HG03196 (cell line): ENCODE results near the gene DAP.
"Not testable (repeated sequence)": the region's sequence is repeated elsewhere in the genome, so short reads cannot be mapped to it uniquely, and the experiment has no call there.

Experiments used
- ATAC-seq: cut with Tn5 transposase; IDR thresholded peaks from one replicate; pipeline ENCODE4 v1.9.1; 2021; ENCODE audit not compliant: unreplicated experiment

The DAP gene

GRCh38 chr5:10735569-10736276 is 25.3 kb downstream of the DAP start:
- ATAC-seq: peak; percentile 63

DNA sequence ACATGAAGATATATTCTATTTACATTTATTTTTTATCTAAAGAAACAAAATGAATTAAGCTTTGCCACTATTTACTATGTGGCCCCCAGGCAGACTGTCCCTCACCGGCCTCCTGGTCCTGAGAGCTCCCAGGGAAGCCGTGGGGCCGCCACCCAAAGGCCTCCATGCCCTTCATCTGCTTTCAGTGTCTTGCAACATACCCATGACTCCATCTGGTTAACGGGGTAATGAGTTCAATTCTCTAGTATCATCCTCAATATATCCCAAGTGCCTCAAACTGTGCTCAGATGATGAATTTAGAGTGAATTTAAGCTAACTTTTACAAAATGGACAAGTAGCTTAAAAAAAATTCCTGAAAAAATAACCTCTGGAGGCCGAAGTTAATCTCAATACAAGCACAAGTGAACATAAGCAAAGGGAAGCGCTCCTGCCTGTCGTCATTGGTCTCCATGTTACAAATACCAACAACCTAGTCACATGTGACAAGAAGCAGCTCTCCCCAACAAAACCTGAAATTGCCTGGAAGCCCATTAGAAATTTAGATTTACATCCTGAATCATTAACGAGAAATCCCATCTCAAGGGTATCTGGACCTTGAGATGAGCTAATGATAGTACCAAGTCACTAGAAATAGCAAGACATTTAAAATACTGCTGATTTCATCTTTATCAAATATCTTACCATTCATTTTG is 26.1 kb downstream of the DAP start:
- no peak for ATAC-seq

GRCh38 chr5:10734037-10734709 is 26.9 kb downstream of the DAP start:
- no peak for ATAC-seq

DNA sequence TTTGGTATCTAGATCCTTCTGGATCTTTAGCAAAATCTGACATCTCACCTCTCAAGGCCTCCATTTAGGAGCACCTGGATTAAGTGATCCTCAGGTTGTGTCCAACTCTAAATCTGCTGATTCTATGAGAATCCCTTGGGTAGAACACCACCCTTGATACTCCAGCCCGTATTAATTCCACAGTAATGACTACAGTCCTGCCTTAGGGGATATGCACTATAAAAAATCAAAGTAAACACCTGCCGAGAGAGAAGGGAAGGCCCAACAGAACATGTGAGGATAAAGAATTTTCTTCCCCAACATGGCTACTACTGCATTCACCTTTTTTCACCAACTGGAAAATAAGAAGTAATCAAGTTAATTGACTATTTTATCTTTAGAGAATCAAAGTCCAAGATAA is 27.6 kb downstream of the DAP start:
- no peak for ATAC-seq

GRCh38 chr5:10731913-10732312 is 29.1 kb downstream of the DAP start:
- no peak for ATAC-seq

- no peak for ATAC-seq
These were observed 31.0 kb downstream of the DAP start for GRCh38 chr5:10730043-10730351.

GRCh38 chr5:10729320-10730042 is 31.6 kb downstream of the DAP start:
- ATAC-seq: no peak

DNA sequence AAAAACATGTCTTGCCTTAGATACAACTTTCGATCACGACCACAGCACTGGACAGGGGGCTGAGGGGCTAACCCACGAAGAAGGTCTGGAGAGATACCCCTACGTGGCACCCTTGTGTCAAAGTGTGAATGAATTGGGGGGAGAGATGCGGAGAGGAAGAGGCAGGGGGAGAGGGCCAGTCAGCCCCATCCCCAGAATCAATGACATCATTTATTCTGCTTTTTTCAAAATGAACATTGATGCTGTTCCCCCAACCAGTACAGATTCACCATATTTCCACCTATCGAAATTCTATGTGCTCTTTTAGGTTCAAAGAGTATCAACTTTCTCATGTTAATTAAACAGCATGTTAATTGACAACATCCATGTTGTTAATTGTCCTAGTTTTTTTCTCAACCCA is 32.4 kb downstream of the DAP start:
- ATAC-seq: no peak

DNA sequence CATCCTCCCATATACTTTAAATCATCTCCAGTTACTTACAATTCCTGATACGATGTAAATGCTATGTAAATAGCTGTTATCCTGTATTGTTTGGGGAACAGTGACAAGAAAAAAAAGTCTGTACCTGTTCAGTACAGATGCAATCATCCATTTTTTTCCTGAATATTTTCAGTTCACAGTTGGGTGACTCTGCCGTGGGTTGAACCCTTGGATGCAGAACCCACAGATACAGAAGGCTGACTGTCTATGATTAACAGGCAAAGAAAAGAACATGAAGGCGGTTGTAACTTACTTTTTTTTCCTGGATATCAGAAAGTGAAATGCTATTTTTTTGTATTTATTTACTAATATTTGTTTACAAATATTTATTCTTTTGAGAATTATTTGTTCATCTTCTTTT is 33.2 kb downstream of the DAP start:
- no peak for ATAC-seq

DNA sequence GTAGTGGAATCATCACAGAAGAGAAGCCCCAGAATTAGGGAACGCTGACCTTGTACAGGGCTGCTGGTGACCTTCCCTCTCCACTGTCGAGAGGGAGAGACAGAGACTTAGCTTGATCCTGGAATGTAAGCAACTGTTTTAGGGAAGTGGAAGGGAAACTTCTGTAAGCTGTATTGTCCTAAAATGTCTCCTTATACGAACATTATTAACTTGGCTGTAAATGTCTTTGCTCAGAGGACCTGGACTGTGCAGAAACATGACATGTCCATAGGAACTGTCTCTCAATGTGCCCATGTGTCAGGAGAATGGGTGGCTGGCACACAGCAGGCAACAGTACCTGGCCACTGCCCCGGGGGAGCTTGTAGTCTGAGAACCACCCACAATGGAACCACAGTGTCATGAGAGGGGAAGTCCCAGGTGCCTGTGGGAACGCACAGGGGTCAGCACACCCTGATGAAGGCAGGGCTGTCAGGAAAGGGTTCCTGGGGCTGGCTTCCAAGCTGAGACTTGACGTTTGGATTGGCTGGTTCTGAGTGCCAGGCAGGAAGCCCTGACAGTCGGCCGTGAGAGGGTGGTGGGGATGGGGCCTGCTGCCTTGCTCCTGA is 34.0 kb downstream of the DAP start:
- peak; percentile 92 for ATAC-seq

- ATAC-seq: no peak
These were observed 34.7 kb downstream of the DAP start for GRCh38 chr5:10726179-10726912.

GRCh38 chr5:10725636-10726035 is 35.4 kb downstream of the DAP start:
- no peak for ATAC-seq

DNA sequence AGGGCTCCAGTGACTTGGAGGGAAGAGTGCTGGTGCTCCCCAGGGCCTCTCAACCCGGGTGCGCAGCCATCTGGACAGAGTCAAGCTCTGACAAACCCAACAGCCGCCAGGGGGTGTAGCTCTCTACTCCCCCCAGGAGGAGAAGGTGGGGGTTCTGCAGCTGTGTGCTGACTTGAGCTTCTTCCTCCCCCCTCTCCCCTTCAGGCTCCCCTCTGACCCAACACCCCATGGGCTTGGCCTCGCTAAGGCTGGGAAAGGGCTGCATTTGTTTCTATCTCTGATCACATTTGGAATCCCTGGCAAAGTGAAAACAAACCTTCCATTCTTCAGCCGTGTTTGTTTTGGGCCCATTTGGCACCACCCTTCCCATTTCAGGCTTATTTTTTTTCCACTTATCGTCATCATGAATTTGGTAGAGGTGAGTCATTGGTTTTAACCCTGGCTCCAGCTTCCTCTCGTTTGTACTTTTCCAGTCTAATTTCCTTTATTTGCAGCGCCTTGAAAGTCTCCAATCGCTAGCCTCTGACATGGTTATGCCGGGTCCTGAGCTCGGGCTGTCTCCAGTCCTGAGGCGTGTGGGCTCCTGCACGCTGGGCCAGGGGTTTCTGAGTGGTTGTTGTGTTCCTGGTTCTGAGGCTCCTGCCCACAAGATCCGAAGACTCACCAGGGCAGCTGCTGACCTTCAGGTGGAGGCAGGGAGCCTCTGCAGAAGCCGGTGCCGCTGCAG is 36.1 kb downstream of the DAP start:
- ATAC-seq: no peak

DNA sequence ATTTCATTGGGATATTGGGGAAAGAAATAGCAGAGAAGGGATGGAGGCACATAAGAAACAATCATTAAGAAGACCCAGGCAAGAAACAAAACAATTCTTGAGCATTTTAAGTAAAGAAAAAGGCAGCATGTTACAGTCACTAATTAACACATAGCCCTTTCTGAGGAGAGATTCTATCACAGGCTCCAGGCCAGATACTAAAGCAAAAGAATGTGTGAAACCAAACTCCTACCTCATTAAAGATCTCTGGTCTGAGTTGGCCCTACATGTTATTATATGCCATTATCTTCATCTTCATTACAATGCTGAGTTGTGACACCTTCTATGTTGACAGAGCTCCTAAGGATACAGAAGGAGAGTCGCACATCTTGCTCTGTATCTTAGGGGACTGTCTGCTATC is 37.5 kb downstream of the DAP start:
- ATAC-seq: no peak

GRCh38 chr5:10720766-10721165 is 40.3 kb downstream of the DAP start:
- not testable (repeated sequence) for ATAC-seq

DNA sequence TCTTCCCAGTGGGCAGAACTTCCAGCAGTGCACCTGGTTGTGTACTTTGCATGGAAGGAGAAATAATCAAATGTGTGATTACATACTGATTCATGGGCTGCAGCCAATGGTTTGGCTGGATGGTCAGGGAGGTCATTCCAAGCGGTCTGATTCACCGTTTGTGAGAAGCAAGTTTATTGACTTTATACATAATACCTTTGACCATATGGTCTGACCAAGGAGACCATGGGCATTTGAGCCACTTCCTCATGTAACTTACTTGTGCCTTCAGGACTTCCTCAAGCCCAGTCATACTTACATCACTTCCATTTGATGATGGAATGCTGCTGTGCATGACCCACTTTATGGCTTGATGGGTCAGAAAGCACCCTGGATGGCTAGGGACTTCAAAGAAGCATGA is 41.1 kb downstream of the DAP start:
- no peak for ATAC-seq

GRCh38 chr5:10718617-10719016 is 42.4 kb downstream of the DAP start:
- ATAC-seq: not testable (repeated sequence)

DNA sequence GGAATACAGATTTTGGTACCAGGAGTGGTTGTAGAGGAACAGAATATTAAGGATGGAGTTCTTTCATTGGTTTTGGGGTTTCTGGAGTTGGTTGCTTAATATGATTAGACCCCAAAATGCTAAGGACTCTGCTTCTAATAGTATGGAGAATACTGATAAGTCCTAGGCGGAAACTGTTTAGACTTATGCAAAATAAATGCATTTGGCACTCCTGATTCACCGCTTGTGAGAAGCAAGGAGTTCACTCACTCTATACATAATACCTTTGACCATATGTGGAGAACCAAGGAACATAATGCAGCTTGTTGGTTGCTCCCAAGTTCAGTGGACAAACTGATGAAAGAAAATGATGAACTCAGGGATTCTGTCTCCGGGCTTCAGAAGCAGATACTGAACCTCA is 44.2 kb downstream of the DAP start:
- ATAC-seq: not testable (repeated sequence)

GRCh38 chr5:10715605-10716290 is 45.3 kb downstream of the DAP start:
- ATAC-seq: no peak
